NCI-H446 (cell line): Measurements from ENCODE around the gene LASP1NB.

ENCODE experiments used
- DNase-seq, 2 experiments: peaks; one replicate each; lab custom pipeline; 2025; lab: John Stamatoyannopoulos, UW

The LASP1NB gene

DNA sequence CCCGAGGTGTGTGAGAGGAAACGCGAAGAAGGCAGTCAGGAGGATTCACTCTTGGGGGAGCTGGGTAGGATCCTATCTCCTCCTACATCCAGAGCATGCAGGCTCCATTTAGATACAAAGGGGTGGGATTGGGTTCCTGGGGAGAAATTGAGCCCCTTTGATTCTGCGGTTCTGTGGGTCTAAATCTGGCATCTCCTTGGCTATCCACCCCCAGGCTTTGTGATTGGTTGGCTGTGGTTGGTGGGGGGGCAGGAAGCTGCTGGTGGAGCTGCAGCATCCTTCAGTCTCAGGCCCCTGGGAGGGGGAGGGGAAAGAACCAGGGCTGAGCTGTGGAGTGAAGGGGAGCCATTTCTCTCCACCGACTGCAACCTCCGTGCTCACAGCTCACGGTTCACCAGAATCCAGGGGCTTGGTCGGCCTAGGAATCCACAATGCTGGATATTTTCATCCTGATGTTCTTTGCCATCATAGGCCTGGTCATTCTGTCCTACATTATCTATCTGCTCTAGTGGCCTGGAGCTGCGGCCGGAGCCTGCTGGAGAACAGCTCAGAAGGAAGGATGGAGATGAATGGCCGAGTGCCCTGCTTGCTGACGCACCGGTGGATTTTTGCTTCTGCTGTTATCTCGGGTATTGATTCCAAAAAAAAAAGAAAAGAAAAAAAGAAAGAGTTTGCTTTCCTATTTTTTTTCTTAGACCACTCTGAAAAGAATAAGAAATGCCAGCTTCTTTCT lies at the start of gene LASP1NB:
LASP1NB (plus strand) TSS at position 352 of the 733 bp plus-strand sequence.
- no peak for DNase-seq

DNA sequence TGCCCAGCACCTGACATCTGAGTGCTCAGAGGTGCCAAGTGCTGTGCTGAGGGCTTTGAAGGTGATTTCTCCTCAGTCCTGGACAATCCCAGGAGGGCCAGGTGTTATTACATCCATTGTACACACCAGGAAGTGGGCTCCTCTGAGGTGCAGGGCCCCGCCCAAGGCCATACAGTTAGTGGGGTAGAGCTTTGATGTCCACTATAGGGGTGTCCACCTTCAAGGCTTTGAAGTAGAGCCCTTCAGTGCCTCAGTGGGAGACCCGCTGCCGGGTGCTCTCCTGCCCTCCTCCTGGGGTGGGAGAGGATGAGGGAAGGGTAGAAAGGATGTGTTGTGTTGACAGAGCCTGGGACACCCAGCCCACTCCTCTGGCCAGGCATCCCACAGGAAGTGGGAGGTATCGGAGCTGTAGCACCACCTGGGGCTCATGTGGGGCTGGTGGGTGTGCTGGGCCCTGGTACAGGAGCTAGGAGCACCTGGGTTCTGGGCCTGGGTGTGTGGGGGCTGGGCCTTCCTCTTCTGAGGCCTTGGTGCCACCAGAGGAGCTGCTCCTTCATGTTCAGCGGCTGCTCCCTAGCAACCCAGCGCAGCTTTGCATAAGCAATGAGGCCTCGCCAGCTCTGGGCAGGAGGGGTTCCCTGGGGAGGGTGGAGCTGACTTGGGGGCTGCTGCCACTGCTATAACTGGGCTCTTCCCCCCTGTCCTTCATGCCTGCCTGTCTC lies 48.1 kb upstream of the LASP1NB start:
- DNase-seq = no peak

DNA sequence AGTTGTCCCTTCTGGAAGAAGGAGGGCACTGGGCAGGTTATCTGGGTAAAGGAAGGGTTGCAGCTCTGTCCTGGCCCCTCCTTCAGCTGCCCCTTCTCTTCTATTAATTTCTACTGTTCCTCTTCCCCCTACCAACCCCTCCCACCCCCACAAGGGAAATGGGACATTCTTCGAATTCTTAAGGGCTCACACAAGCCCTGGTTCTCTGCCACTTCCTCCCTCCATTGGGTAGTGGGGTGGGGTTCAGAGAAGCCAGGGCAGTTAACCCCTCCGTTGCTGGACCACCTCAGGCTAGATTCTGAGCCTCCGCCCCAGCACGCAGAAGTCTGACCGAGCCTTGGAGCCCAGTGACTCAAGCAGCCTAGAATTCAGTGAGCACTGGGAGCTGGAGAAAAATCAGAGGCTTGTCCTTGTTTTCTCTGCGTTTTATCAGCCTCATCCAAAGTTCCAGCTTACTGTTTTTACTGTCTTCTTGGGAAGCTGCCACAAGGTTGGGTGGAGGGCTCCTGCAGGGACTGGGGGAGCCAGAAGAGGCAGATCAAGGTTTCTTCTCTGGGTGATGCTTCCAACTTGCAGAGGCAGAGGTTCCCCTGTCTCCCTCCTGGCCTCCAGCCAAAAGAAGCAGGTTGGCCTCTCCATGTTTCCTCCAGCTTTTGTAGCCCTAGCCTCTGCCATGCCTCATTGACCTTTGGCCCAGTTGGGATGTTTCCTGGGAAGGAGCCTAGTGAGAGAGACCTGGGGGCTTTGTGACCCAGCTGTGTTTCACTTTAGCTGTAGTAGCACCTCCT lies 45.3 kb upstream of the LASP1NB start:
- peak in 1 of 2 experiments; percentile 50 for DNase-seq

DNA sequence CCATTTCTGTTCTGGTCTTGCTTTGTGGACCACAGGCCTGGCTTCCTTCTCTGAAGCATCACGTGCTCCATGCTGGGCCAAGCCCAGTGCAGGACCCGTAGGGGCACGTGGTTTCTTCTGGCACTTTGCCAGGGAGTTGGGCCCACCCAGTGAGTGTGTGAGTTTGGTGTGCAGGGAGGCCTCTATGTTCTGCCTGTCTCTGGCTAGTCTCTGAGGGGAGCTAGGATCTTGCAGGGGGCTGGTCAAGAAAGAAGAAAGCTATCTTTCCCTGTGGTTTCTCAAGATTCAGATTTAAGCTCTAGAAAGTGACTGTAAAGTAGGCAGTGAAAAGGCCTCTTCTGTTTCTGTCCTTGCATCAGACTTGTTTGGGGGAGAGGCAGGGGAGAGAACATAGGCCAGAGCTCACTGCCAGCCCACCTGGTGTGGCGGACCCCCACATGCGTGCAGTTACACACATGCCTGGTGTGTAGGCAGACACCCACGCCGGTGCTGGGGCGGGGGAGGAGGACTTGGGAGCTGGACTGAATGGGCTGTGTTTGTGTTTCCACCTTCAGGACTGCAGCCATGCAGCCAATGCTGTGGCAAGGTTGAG lies 43.7 kb upstream of the LASP1NB start:
- no peak for DNase-seq

DNA sequence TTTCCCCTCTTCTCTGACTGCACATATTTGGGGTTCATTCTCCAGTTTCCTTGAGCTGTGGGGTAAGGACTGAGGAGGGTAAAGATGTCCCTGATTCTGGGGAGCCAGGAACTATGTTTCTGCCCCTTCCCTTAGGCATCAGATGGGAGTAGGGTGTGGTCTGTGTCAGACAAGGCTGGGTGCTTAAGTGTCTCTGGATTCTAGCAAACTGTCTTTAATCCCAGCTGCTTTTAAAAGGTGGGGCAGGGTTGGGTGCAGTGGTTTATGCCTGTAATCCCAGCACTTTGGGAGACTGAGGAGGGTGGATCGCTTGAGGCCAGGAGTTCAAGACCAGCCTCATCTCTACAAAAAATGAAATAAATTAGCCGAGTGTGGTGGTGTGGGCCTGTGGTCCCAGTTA lies 42.5 kb upstream of the LASP1NB start:
- no peak for DNase-seq

DNA sequence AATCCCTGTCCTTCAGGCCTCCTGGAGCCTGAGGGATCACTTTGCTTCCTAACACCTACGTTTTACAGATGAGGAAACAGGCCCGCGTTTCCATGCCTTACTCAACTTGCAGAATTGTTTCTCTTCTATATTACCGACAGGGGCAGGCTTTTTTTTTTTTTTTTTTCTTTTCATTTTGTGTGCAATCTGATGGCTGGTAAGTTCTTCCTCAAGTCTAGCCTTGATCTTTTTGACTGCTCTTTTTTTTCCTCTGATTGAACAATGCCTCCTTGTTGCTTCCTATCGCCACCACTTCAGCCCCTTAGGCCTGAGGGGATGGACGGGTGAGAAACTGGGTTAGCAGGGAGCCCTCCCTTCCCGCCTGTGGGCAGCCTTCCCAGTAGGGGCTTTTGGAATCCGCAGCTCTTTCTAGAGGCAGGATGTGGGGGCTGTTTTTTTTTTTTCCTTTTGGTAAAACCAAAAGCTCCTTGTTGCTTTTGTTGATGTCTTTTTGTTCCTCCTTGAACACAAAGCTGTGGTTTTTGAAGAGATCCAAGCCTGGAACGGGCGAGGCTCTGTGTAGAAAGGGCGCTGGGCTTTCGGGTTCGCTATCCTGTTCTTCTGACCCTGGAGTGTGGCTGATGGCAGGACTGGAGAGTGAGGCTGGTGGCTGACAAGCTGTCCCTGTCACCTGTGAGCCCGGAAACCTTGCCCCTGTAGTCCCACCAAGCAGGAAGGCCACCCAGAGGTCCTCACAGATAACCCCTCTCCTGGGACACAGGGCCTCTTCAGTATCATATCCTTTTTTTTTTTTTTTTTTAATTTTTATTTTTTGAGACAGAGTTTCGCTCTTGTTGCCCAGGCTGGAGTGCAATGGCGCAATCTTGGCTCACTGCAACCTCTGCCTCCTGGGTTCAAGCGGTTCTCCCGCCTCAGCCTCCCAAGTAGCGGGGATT lies 41.6 kb upstream of the LASP1NB start:
- DNase-seq = no peak

DNA sequence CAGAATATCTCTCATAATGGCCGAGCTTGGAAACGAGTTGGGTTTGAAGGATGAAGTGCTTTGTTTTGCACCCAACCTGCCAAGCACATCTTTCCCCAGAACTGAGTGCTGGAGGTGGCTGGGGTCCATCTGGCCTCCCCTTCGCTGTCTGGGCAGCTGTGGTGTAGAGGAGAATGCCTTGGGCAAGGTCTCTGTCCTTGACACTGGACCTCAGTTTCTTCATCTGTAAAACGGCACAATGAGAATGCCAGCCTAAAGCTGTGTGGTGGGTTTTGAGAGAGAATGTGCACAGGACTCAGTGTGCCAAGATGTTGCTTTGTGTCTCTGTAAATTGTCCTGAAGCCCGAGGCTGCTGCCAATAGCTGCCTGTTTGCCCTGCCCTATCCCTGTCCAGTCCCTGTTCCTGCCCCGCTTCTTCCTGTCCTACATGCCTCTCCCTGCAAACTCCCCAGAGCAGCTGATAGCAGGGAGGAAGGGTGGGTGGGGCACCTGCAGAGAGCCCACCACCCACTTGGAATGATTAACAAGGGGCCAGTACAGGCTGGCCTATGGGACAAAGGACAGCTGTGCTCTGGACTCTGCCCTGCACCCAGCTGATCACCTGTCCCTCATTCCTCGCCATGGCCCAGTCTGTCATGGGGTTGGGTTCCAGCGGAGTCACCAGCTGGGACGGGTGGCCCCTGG lies 40.2 kb upstream of the LASP1NB start:
- DNase-seq = no peak

DNA sequence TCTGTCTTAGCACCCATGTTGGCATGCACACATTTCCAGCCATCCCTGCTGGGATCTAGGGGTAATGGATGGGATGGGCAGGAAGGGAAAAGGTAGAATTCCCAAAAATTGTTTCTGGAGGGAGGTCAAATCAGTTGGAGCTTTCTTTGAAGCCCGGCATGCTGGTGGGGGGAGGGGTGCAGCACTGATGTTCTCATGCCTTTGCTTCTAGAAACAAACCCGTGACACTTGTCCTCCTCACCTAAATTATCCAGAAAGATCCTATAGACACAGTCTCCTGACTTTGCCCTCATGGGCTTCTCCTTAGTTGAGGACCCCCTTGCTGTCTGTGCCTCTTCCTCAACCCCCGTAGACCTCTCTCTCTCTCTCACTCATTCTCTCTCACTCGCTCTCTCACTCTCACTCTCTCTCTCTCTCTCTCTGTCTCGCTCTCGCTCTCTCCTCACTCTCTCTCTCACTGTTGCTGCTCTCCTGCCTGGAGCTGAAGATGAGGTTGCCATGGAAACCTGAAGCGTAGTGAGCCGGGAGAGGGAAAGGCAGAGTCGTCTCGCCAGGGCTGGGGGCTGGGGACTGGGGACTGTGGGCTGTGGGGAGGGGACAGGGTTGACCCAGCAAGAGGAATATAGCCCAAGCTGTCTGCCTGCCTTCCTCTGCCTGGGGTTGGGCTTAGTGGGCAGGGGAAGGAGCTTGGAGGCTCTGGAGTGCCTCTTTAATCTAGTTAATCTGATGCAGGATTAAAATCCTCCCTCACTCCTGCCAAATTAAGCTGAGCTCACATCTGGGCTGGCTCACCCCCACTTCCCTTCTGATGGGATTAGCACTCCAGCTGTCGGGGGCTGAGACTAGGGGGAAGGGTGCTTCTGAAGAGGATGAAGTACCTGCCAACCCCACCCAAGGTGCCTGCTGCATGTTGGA lies 39.4 kb upstream of the LASP1NB start:
- DNase-seq = no peak

DNA sequence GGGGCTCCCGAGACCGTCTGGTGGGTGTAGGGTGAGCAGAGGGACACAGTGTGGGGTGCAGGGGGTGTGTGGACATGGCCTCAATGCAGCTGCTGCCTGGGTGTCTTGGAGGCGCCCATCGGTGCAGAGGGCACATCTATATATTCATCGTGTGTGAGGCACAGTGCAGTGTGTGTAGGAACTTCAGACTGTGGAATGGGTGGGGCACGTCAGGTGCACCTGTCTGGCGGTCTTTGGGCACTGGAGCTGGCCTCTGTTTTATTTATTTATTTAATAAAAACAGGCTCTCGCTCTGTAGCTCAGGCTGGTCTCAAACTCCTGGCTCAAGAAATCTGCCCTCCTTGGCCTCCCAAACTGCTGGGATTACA lies 38.8 kb upstream of the LASP1NB start:
- DNase-seq = no peak

DNA sequence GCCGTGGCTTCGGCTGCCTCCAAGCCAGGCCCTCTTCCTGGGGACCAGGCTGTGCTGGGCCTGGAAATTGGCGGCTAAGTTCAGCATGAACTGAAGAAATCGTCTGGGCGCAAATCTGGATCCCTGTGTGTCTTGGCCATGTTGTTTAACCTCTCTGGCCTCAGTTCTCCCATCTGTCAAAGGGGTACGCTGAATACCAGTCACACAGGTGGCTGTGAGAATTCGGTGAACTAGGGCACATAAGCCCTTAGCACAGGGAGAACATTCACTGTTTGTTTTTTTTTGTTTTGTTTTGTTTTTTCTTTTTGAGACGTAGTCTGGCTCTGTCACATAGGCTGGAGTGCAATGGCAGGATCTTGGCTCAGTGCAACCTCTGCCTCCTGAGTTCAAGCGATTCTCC lies 36.6 kb upstream of the LASP1NB start:
- no peak for DNase-seq

DNA sequence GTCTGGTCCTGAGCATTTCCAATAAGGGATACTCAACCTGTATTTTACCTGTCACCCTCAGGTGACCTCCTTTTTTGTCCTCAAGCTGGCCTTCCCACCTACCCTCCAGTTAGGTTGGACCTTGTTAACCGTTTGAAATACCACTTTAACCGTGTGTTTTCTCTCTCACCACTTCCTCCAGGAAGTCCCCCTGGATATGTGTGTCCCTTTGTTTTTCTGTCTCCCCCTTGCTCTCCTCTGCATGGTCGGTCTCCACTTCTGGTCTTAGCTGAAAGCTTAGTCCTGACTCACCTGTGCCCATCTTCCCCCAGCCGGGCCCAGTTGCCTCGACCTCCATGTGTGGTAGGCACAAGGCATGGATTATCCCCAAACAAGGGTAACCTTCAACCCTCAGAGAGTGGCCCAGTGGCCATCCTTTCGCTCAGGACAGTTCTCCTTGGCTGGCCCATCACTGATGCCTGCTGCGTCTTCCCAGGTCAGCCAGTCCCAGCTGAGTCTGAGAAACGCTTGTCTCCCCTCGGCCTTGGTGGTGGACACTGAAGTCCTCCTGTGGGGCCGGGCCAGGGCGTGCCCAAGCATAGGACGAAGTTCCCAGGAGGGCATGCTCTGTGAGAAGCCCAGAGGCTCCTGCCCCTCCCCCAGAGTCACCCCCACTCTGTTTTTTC lies 35.5 kb upstream of the LASP1NB start:
- no peak for DNase-seq

DNA sequence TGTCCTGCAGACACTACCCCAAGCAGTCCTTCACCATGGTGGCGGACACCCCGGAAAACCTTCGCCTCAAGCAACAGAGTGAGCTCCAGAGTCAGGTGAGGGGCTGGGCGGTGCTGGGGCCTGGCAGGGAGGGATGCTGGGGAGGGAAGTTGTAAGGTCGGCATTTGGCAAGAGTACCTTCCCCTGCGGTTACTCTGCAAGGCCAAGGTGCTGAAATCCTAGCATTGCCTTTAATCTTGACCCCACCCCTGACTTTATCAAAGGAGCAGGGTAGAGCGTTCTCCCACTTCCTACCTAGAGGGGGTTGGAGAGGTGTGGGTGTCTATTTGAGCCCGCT lies 35.0 kb upstream of the LASP1NB start:
- no peak for DNase-seq

DNA sequence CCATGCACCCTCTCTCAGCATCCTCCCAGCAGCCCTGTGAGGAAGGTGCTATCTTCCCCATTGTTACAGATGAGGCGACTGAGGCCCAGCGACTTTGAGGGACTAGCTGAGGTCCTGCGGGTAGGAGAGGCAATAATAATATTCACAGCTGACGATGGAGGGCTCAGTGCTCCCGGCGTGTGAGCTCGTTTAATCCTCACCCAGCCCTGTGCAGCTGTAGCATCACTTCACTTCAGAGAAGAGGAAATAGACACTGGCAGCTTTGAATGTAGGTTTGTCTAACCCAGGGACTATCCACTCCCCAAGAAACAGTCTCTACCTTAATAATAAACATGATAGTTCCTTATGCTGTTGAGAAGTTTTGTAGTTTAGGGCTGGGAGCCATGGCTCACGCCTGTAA lies 34.0 kb upstream of the LASP1NB start:
- no peak for DNase-seq

DNA sequence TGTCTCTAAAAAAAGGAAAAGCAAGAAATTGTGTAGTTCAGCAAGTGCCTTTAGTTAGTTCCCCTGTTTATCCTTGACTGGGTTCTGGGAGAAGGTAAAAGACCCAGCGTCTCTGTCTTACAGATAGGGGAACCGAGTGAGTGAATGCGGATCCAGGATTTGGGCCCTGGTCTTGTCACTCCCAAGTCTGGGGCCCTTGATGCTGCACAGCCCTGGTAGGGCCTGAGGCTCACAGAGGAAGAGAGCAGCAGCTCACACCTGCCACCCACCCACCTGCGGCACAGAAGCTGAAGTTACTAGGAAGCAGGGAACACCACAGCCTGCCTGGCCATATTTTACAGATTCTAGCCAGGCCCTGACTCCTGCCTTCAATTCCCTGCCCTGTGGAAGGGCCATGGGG lies 33.3 kb upstream of the LASP1NB start:
- no peak for DNase-seq

DNA sequence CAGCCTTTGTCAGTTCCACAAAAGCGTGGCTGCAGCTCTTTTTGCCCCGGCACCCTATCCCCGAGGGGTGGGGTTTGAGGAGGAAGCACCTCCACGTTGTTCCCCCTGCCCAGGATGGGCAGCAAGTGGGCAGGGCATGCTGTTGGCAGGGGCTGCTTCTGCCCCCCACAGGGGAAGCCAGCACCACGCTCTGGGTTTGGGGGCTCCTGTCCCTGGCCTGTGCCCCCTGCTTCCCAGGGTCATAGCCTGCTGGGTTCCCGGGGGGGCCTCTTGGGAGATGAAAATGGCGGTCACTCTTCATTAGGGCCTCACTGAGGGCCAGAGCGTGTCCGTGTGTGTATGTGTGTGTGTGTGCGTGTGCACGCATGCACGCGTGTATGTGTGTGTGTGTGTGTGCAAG lies 32.8 kb upstream of the LASP1NB start:
- DNase-seq = no peak

DNA sequence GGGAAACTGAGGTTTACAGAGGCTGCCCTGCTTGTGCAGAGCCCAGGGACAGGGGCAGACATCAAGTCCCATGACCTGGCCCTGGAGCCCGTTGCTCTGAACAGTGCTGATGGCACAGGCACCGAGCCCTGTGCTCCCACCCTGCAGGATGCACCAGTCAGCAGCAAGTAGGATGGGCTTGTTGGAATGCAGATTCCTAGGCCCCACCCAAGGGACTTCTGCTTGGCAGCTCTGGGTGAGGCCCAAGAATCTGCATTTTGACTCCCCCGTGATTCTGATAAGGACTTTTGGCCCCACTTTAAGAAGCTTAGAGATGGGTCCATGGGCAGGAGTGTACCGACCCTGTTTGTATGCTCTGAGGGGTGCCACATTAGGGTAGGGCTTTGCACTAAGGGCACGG lies 32.3 kb upstream of the LASP1NB start:
- DNase-seq = no peak

DNA sequence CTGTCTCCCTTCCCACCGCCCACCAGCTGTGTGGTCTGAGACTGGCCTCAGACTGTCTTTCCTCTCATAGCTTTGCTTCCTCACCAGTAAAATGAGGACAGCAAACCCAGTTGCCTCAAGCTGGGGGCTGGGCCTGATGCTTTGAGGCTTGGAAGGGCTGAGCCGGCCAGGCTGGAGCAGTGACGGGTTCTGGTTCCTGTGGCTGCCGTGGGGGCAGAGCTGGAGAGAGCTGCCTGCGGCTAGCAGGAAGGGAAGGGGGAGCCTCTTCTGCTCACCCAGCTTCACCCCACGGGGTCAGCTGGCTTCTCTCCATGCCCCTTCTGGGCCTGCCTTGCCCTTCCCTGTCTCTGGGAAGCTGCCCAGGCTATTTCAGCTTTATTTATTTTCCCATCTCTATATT lies 31.8 kb upstream of the LASP1NB start:
- DNase-seq = no peak

DNA sequence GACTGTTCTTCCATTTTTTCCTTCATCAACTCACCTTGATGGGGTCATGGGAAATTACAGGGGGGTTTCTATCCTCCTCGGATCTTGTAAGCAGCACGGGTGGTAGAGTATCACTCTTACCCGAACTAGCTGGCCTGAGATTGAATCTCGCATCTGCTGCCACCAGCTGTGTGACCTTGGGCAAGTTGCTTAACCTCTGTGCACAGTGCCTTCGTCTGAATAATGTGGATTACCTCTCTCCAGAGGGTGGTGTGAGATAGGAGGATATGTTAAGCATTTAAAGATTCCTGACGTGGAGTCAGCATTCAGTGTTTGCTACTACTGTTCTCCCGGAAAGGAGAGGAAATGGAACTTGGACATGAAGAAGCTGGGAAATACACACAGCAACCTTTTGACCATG lies 31.1 kb upstream of the LASP1NB start:
- no peak for DNase-seq

DNA sequence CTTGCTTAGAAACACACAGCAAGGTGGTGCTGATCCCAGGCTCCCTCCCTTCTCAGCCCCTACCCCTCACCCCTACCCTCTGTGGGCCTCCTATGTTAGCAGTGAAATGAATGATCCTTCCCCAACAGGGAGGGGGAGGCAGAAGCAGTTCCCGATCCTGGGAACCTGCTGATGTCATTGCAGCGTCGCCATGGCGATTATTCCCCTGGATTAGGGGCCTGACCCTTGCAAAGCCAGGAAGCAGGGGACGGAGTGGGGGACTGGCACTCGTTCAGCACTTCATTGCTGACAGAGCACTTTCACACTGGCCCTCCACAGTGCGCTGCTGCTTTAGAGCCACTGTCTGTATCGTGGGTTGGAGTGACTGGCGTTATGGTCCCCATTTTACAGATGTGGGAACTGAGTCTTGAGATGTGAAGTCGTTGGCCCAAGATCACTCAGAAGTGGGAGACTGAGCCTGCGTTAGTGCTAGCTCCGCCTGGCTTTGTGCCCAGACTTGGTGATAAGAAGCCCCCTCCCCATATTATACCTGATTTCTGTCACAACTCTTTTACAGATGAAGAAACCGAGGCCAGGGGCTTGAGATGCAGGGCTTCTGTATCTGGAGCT lies 29.0 kb upstream of the LASP1NB start:
- no peak for DNase-seq
